ENCODE measurements around the gene ARHGAP33. TPM values are rescaled to one million over a fixed set of nuclear protein-coding genes. Genes with fewer than 3 reads are reported as not detected.

Gene ARHGAP33
- total RNA-seq, 1 donor from 2014 or later: 15.2 TPM

- peak overlapping the region; percentile 100 for H3K27ac Mint-ChIP-seq (ENCODE audit: unreplicated experiment)
- peak overlapping the region; percentile 98 for H3K4me3 Mint-ChIP-seq (ENCODE audit: unreplicated experiment)
- DNase-seq (ENCODE audit: extremely low spot score, unreplicated experiment): peak; percentile 98
- H3K9me3 Mint-ChIP-seq (ENCODE audit: unreplicated experiment): no peaks in the 10 kb centered on the region
- peaks cover 4% of the 10 kb centered on the region for H3K36me3 Mint-ChIP-seq (ENCODE audit: unreplicated experiment)
- peaks cover 48% of the 10 kb centered on the region for H3K4me1 Mint-ChIP-seq (ENCODE audit: unreplicated experiment)
- peak; percentile 56 for TF ChIP-seq CTCF (IDR thresholded peaks at IDR 0.05)
- no peaks in the 10 kb centered on the region for H3K27me3 Mint-ChIP-seq (ENCODE audit: unreplicated experiment)
These were observed 30.7 kb upstream of the ARHGAP33 start for GRCh38 chr19:35744430-35745327.

GRCh38 chr19:35745328-35746086 lies 29.9 kb upstream of the ARHGAP33 start, which contains the start of the genes PSENEN and U2AF1L4:
Gene PSENEN (plus strand): TSS chr19:35745651. CDS start chr19:35745931, 280 bp downstream.
Gene U2AF1L4 (minus strand): TSS chr19:35745418. CDS start chr19:35745391, 27 bp downstream.
- H3K4me1 Mint-ChIP-seq (ENCODE audit: unreplicated experiment): peaks cover 53% of the 10 kb centered on the region
- peak; percentile 99 for DNase-seq (ENCODE audit: extremely low spot score, unreplicated experiment)

GRCh38 chr19:35746087-35746462 lies 29.3 kb upstream of the ARHGAP33 start:
- Mint-ChIP-seq H3K36me3 (ENCODE audit: unreplicated experiment) (peaks cover 4% of the 10 kb centered on the region), H3K9me3 (ENCODE audit: unreplicated experiment) (no peaks in the 10 kb centered on the region), H3K4me3 (ENCODE audit: unreplicated experiment) (peak overlapping the region; percentile 98), H3K27me3 (ENCODE audit: unreplicated experiment) (no peaks in the 10 kb centered on the region), H3K27ac (ENCODE audit: unreplicated experiment) (peak overlapping the region; percentile 100), H3K4me1 (ENCODE audit: unreplicated experiment) (peaks cover 48% of the 10 kb centered on the region)
- no peak for TF ChIP-seq CTCF (IDR thresholded peaks at IDR 0.05)
- DNase-seq (ENCODE audit: extremely low spot score, unreplicated experiment): no peak

More at GRCh38 chr19:35745328-35746086, 29.9 kb upstream of the ARHGAP33 start, which contains the start of the genes PSENEN and U2AF1L4:
- Mint-ChIP-seq H3K4me3 (ENCODE audit: unreplicated experiment) (peak within 1 kb of the TSS; percentile 98), H3K27me3 (ENCODE audit: unreplicated experiment) (no peaks in the 10 kb centered on the region), H3K36me3 (ENCODE audit: unreplicated experiment) (peaks cover 4% of the 10 kb centered on the region), H3K9me3 (ENCODE audit: unreplicated experiment) (no peaks in the 10 kb centered on the region), H3K27ac (ENCODE audit: unreplicated experiment) (peak within 1 kb of the TSS; percentile 100)
- no peak for TF ChIP-seq CTCF (IDR thresholded peaks at IDR 0.05)

- H3K9me3 Mint-ChIP-seq (ENCODE audit: unreplicated experiment): no peaks in the 10 kb centered on the region
- peaks cover 4% of the 10 kb centered on the region for H3K36me3 Mint-ChIP-seq (ENCODE audit: unreplicated experiment)
- peak overlapping the region; percentile 100 for H3K27ac Mint-ChIP-seq (ENCODE audit: unreplicated experiment)
- H3K4me1 Mint-ChIP-seq (ENCODE audit: unreplicated experiment): peaks cover 46% of the 10 kb centered on the region
- no peaks in the 10 kb centered on the region for H3K27me3 Mint-ChIP-seq (ENCODE audit: unreplicated experiment)
- no peak for TF ChIP-seq CTCF (IDR thresholded peaks at IDR 0.05)
- DNase-seq (ENCODE audit: extremely low spot score, unreplicated experiment): no peak
- peak overlapping the region; percentile 98 for H3K4me3 Mint-ChIP-seq (ENCODE audit: unreplicated experiment)
These were observed 28.8 kb upstream of the ARHGAP33 start for GRCh38 chr19:35746531-35746930.

Measured in osteocyte (in vitro differentiated cells).